Measurements from ENCODE around the gene SF3B2. TPM values are rescaled to one million over a fixed set of nuclear protein-coding genes. Genes with fewer than 3 reads are reported as not detected.

SF3B2 gene
- total and polyA plus RNA-seq, 10 donors: 77.5 to 195 (median 147) TPM

DNA sequence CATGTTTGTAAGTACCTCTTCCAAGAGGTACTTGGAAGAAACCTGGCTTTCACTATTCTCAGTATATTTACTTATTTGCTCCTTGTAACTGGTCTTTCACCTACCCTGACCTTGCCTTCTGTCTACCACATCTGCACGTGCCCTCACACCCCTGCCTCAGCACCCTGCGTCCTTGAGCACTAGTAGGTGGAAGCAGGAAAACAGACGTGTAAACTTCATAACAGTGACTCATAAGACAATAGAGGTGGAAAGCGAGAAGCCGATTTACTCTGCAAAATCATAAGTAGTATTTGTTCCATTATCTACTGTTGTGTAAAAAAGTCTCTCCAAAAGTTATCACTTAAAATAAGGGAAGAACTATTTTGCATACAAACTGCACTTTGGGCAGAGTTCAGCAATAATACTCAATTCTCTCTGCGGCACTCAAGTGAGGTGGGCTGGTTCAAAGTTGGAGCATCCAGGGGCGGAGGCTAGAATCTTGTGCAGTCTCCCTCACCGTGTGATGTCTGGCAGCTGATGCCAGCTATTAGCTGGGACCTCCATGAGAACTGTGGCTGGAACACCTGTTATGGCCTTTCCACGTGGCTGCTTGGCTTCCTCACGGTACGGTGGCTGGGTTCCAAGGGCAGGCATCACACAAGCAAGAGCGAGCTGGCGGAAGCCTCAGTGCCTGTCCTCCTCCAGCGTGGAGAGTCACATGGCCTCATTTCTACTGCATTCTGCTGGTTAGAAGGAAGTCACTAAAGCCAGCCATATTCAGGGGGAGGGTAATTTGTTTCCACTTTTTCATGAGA, 48.3 kb downstream of the SF3B2 start:
- Histone ChIP-seq H3K27me3 (replicated peaks in 1 of 7) (no peaks in the 10 kb centered on the region), H3K4me1 (peaks cover 25 to 90% (median 45%) of the 10 kb centered on the region in 6 donors), H3K27ac (peak overlapping the region in 7 of 8 donors; percentile 70 to 88 (median 78)), H3K4me3 (peak overlapping the region in 5 of 8 donors; percentile 9 to 58 (median 16)), H3K9me3 (no peaks in the 10 kb centered on the region), H3K36me3 (no peaks in the 10 kb centered on the region)
- WGBS, 5 donors: 20 to 24% (median 21%) methylated on average over 14 of the region's 14 CpGs
- peak; percentile 59 to 77 (median 68) for TF ChIP-seq POLR2AphosphoS5 (IDR thresholded peaks at IDR 0.05)
- TF ChIP-seq, protein P1, sequence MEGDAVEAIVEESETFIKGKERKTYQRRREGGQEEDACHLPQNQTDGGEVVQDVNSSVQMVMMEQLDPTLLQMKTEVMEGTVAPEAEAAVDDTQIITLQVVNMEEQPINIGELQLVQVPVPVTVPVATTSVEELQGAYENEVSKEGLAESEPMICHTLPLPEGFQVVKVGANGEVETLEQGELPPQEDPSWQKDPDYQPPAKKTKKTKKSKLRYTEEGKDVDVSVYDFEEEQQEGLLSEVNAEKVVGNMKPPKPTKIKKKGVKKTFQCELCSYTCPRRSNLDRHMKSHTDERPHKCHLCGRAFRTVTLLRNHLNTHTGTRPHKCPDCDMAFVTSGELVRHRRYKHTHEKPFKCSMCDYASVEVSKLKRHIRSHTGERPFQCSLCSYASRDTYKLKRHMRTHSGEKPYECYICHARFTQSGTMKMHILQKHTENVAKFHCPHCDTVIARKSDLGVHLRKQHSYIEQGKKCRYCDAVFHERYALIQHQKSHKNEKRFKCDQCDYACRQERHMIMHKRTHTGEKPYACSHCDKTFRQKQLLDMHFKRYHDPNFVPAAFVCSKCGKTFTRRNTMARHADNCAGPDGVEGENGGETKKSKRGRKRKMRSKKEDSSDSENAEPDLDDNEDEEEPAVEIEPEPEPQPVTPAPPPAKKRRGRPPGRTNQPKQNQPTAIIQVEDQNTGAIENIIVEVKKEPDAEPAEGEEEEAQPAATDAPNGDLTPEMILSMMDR (IDR thresholded peaks at IDR 0.05 in 8 of 11, conservative IDR thresholded peaks at IDR 0.05 in 3 of 11): no peak
- intact Hi-C loops (cut with DNase I; ENCODE audit: low total_unique reads): no loop called here
- peak; percentile 93 for DNase-seq

DNA sequence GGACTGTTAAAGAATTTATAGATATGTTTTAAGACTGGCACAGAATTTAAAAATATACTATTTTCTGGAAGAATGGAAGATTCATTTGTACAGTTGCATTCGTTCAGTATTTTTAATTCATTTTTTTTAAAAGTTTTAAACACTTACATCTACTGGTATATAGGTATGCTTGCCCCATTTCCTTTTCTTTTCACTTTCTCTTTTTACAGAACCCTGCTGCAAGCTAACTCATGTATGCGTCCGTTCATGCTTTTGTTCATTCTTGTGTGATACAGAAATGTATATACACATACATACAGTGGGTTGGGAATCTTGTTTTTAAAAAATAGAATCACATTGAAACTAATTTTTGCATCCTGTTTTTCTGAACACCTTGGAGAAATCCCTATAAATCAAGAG, 48.9 kb downstream of the SF3B2 start:
- peaks cover 0 to 1% (median 0%) of the 10 kb centered on the region in 6 donors for H3K36me3 ChIP-seq
- 19 to 37% (median 30%) methylated on average over 3 of the region's 3 CpGs for WGBS, 5 donors
- H3K27ac ChIP-seq: peak overlapping the region; percentile 14 to 88 (median 77)
- no peaks in the 10 kb centered on the region for H3K9me3 ChIP-seq
- DNase-seq: no peak
- intact Hi-C loops (cut with DNase I; ENCODE audit: low total_unique reads): no loop called here
- H3K27me3 ChIP-seq (replicated peaks in 1 of 7): no peaks in the 10 kb centered on the region
- peaks cover 25 to 96% (median 47%) of the 10 kb centered on the region in 6 donors for H3K4me1 ChIP-seq
- TF ChIP-seq, protein P1 (IDR thresholded peaks at IDR 0.05 in 8 of 11, conservative IDR thresholded peaks at IDR 0.05 in 3 of 11): no peak
- TF ChIP-seq POLR2AphosphoS5 (IDR thresholded peaks at IDR 0.05) (no peak), POLR2A (IDR thresholded peaks at IDR 0.05) (no peak)
- H3K4me3 ChIP-seq: peak overlapping the region in 5 of 8 donors; percentile 9 to 58 (median 16)

DNA sequence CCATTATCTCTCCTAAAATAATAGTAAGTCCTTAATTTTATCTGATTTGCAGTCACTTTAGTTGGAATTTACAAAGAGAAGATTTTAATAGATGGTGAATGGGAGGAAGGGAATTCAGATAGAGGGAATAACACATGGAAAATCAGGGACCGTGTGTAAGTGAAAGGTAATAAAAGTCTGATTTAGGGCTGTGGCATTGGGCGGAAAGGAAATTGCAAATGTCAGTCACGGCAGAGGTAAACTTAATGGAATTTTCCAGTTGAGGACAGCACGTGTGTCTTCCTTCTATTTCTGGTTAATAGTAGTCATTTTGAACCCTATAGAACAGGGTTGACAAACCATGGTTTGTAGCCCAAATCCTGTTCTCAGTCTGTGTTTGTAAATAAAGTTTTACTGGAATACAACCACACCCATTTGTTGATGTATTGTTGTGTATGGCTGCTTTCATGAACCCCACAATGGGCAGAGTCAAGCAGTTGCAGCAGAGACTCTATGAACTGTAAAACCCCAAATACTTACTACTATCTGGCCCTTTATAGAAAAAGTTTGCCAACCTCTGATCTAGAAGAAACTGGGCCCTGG, 52.0 kb downstream of the SF3B2 start:
- Histone ChIP-seq H3K4me3 (no peak overlapping the region), H3K9me3 (no peaks in the 10 kb centered on the region), H3K36me3 (peaks cover 0 to 8% (median 0%) of the 10 kb centered on the region in 6 donors), H3K27ac (peak overlapping the region in 2 of 8 donors; percentile 80 to 88), H3K27me3 (replicated peaks in 1 of 7) (no peaks in the 10 kb centered on the region), H3K4me1 (peaks cover 25 to 100% (median 67%) of the 10 kb centered on the region in 6 donors)
- TF ChIP-seq POLR2A (IDR thresholded peaks at IDR 0.05) (no peak), POLR2AphosphoS5 (IDR thresholded peaks at IDR 0.05) (no peak)
- TF ChIP-seq, protein P1 (IDR thresholded peaks at IDR 0.05 in 8 of 11, conservative IDR thresholded peaks at IDR 0.05 in 3 of 11): no peak
- no peak for DNase-seq
- intact Hi-C loops (cut with DNase I; ENCODE audit: low total_unique reads): no loop called here
- WGBS, 5 donors: 68 to 79% (median 74%) methylated on average over 4 of the region's 4 CpGs

Data from spleen (tissue), 11 donors.